Stimulated activated CD4-positive, alpha-beta T cell treated with anti-CD3 and anti-CD28 coated beads, Interleukin-1b, Interleukin-23, amount 100 ng/mL, for 48 hours (primary cell): ENCODE results near the gene TYK2.

Source experiments
- DNase-seq: peaks from one replicate; pipeline ENCODE4 v3.0.0-alpha.2; 2020

The TYK2 gene

GRCh38 chr19:10305139-10305806, 75.1 kb downstream of the TYK2 start:
- DNase-seq = no peak
